HCT116 (cell line): ENCODE measurements around the gene CCDC116. TPM values are rescaled to one million over a fixed set of nuclear protein-coding genes. Genes with fewer than 3 reads are reported as not detected.

Source experiments
- ATAC-seq: fragments of 200-7000 bp; cut with Tn5 transposase; 2 replicates; pipeline ENCODE4 v1.9.1; 2020; ENCODE audit warnings: mild to moderate bottlenecking, moderate library complexity
- BruUV-seq: library from RNA; stranded (reverse); fragments of 400-500 nt; replicated peaks from 2 replicates; lab custom pipeline; 2021; lab: Mats Ljungman, UMichigan
- CTCF ChIA-PET: fragments of 300-600 bp; sonication (Branson Sonifier 250); formaldehyde crosslinking; loops from one replicate; lab custom pipeline; 2021; ENCODE audit warnings: antibody characterized with exemption; lab: Charles Lee
- POLR2A ChIA-PET: fragments of 300-600, 350-600 bp; sonication (Branson Sonifier 250); formaldehyde crosslinking; loops from one replicate; lab custom pipeline; 2021; ENCODE audit warnings: antibody characterized with exemption; lab: Charles Lee
- RAD21 ChIA-PET, 2 experiments: fragments of 300-600 bp; sonication (Branson Sonifier 250); formaldehyde crosslinking; loops; one replicate each; lab custom pipeline; 2023; ENCODE audit warnings: low total read pairs in 2 of 2; ENCODE audit not compliant: uncharacterized antibody in 2 of 2, unreplicated experiment in 2 of 2, low non-redundant PET in 1 of 2; lab: Charles Lee
- DNase-seq: peaks from one replicate; pipeline ENCODE4 v3.0.0-alpha.2; 2010; ENCODE audit warnings: low read depth, low spot score
- H2AFZ ChIP-seq: fragments of 200-600 bp; shearing (Covaris generic), sonication (generic); 2 replicates; pipeline ENCODE4 v1.6.1; 2017; ENCODE audit warnings: low read depth, mixed run types, mixed read lengths, antibody characterized with exemption, low read length; ENCODE audit not compliant: poor library complexity, severe bottlenecking
- H3K27ac ChIP-seq: 2 replicates; pipeline ENCODE4 v1.5.1; 2012; ENCODE audit warnings: low read depth, low read length
- H3K27me3 ChIP-seq: fragments of 200-600 bp; sonication (generic); 2 replicates; pipeline ENCODE4 v1.6.1; 2016; ENCODE audit warnings: mixed run types, low read length, mixed read lengths; ENCODE audit not compliant: insufficient read depth
- H3K36me3 ChIP-seq, 2 experiments: fragments of 200-500 bp in 1 of 2; fragments of 200-600 bp in 1 of 2; sonication (Bioruptor generic) in 1 of 2; sonication (generic) in 1 of 2; 2 replicates each; pipeline versions ENCODE4 v1.5.1 to v1.6.1; 2014 to 2016; ENCODE audit warnings: low read length in 2 of 2, inconsistent platforms in 1 of 2, mixed read lengths in 1 of 2, mixed run types in 1 of 2; ENCODE audit not compliant: insufficient read depth in 2 of 2, control insufficient read depth in 1 of 2
- H3K4me1 ChIP-seq, 2 experiments: fragments of 200-600 bp in 1 of 2; sonication (generic) in 1 of 2; 2 replicates each; pipeline versions ENCODE4 v1.5.1 to v1.6.1; 2012 to 2017; ENCODE audit warnings: low read length in 2 of 2, inconsistent platforms in 1 of 2, mild to moderate bottlenecking in 1 of 2, mixed read lengths in 1 of 2, mixed run types in 1 of 2, moderate library complexity in 1 of 2; ENCODE audit not compliant: insufficient read depth in 2 of 2, control insufficient read depth in 1 of 2
- H3K4me2 ChIP-seq: fragments of 200-600 bp; sonication (generic); 2 replicates; pipeline ENCODE4 v1.6.1; 2017; ENCODE audit warnings: mixed run types, low read length, mixed read lengths
- H3K4me3 ChIP-seq, 2 experiments: fragments of 200-600 bp in 1 of 2; sonication (generic) in 1 of 2; replicated peaks in 1 of 2; 2 replicates each; pipeline ENCODE4 v1.5.1; 2011 to 2016; ENCODE audit warnings: low read length in 2 of 2, control low read depth in 1 of 2, low read depth in 1 of 2, mild to moderate bottlenecking in 1 of 2, mixed read lengths in 1 of 2, mixed run types in 1 of 2
- H3K79me2 ChIP-seq: fragments of 200-600 bp; sonication (generic); 2 replicates; pipeline ENCODE4 v1.6.1; 2017; ENCODE audit warnings: mild to moderate bottlenecking, mixed run types, low read length, moderate library complexity, mixed read lengths; ENCODE audit not compliant: insufficient read depth
- H3K9ac ChIP-seq: fragments of 200-600 bp; sonication (generic); 2 replicates; pipeline ENCODE4 v1.6.1; 2016; ENCODE audit warnings: low read length, mixed read lengths
- H3K9me2 ChIP-seq: fragments of 200-600 bp; sonication (generic), shearing (Covaris generic); 2 replicates; pipeline ENCODE4 v1.6.1; 2017; ENCODE audit warnings: mixed run types, mild to moderate bottlenecking, moderate library complexity; ENCODE audit not compliant: insufficient read depth
- H3K9me3 ChIP-seq, 2 experiments: fragments of 200-500 bp in 1 of 2; fragments of 200-600 bp in 1 of 2; sonication (Bioruptor generic) in 1 of 2; sonication (generic) in 1 of 2; 2 replicates each; pipeline ENCODE4 v1.6.1; 2014 to 2017; ENCODE audit warnings: low read length in 2 of 2, mixed read lengths in 2 of 2, inconsistent platforms in 1 of 2, low read depth in 1 of 2, mild to moderate bottlenecking in 1 of 2, mixed run types in 1 of 2, moderate library complexity in 1 of 2; ENCODE audit not compliant: control insufficient read depth in 1 of 2, insufficient read depth in 1 of 2
- H4K20me1 ChIP-seq: fragments of 200-600 bp; sonication (generic), shearing (Covaris generic); 2 replicates; pipeline ENCODE4 v1.6.1; 2017; ENCODE audit warnings: mixed run types, mild to moderate bottlenecking, moderate library complexity; ENCODE audit not compliant: insufficient read depth
- EZH2 ChIP-seq: fragments of 200-600 bp; sonication (generic); IDR thresholded peaks from 2 replicates; pipeline ENCODE4 v1.6.1; 2017; ENCODE audit warnings: antibody characterized with exemption, mixed run types
- FOSL1 ChIP-seq: IDR thresholded peaks from 2 replicates; pipeline ENCODE4 v1.6.1; 2012; ENCODE audit warnings: low read depth
- JUND ChIP-seq: IDR thresholded peaks from 2 replicates; pipeline ENCODE4 v1.6.1; 2012
- MAX ChIP-seq: IDR thresholded peaks from 2 replicates; pipeline ENCODE4 v1.6.1; 2012
- POLR2A ChIP-seq: IDR thresholded peaks from 2 replicates; pipeline ENCODE4 v1.7.0; 2011; ENCODE audit warnings: borderline replicate concordance; ENCODE audit not compliant: insufficient read depth, insufficient read length; ENCODE audit errors: extremely low read depth
- RAD21 ChIP-seq: IDR thresholded peaks from 2 replicates; pipeline ENCODE4 v1.6.1; 2012; ENCODE audit warnings: low read depth, mild to moderate bottlenecking
- REST ChIP-seq: IDR thresholded peaks from 2 replicates; pipeline ENCODE4 v1.6.1; 2012; ENCODE audit warnings: low read depth
- SP1 ChIP-seq: IDR thresholded peaks from 2 replicates; pipeline ENCODE4 v1.6.1; 2012; ENCODE audit warnings: low read depth
- SRF ChIP-seq: IDR thresholded peaks from 2 replicates; pipeline ENCODE4 v1.6.1; 2012; ENCODE audit warnings: low read depth
- TCF7L2 ChIP-seq: IDR thresholded peaks from 2 replicates; pipeline ENCODE4 v1.7.0; 2011; ENCODE audit warnings: borderline replicate concordance, inconsistent platforms; ENCODE audit not compliant: insufficient read depth, insufficient read length; ENCODE audit errors: extremely low read depth
- YY1 ChIP-seq: IDR thresholded peaks from 2 replicates; pipeline ENCODE4 v1.6.1; 2011; ENCODE audit warnings: low read length, low read depth, moderate library complexity, mild to moderate bottlenecking; ENCODE audit not compliant: insufficient replicate concordance; ENCODE audit errors: extremely low read depth
- ZNF274 ChIP-seq: fragments of 200-500 bp; sonication (Bioruptor generic); IDR thresholded peaks from 2 replicates; pipeline ENCODE4 v1.6.1; 2014; ENCODE audit warnings: mild to moderate bottlenecking, low read depth, low read length, inconsistent platforms
- intact Hi-C: fragments of 100-400 bp; cut with micrococcal nuclease; formaldehyde crosslinking; loops from 2 replicates; pipeline ENCODE4 v1.10.0; 2022
- total RNA-seq: library from RNA; stranded (reverse); gene quantifications from one replicate; pipeline ENCODE4 v1.2.1, GENCODE V29; 2021; ENCODE audit not compliant: unreplicated experiment

The CCDC116 gene
- total RNA-seq, 1 experiment from 2014 or later, result 0.66 TPM

- Histone ChIP-seq H3K9ac (no peak overlapping the region), H3K79me2 (peaks cover 73% of the 10 kb centered on the region), H3K4me2 (no peak overlapping the region), H3K36me3 (peaks cover 0 to 14% of the 10 kb centered on the region in 2 experiments; a peak in 1 of 4 replicates), H3K27me3 (no peaks in the 10 kb centered on the region), H3K9me3 (no peaks in the 10 kb centered on the region), H3K4me1 (peaks cover 0 to 5% of the 10 kb centered on the region in 2 experiments; a peak in 1 of 4 replicates), H3K9me2 (no peaks in the 10 kb centered on the region), H3K27ac (no peak overlapping the region), H4K20me1 (peaks cover under 1% of the 10 kb centered on the region; the same call in 1 of the 2 replicates), H2AFZ (no peak overlapping the region), H3K4me3 (no peak overlapping the region)
- ATAC-seq (no peak), DNase-seq (no peak)
- no TSS peak for BruUV-seq
- ChIA-PET RAD21 (no interaction called here), POLR2A (interaction anchor here (0.5 kb wide), 1 partner anchor 21 kb away, joined by 3 read pairs; the partner anchor contains the start of gene SDF2L1), CTCF (no interaction called here)
- no peak for TF ChIP-seq JUND
- no peak for TF ChIP-seq RAD21
- no peak for TF ChIP-seq EZH2
- TF ChIP-seq ZNF274, result no peak
- TF ChIP-seq FOSL1, result no peak
- intact Hi-C loops, result no loop called here
These were observed 11.5 kb upstream of the CCDC116 start for GRCh38 chr22:21621025-21621424.

- Histone ChIP-seq H3K27ac (no peak overlapping the region), H3K9me3 (no peaks in the 10 kb centered on the region), H4K20me1 (no peaks in the 10 kb centered on the region), H3K79me2 (peaks cover 74% of the 10 kb centered on the region), H3K9me2 (no peaks in the 10 kb centered on the region), H3K4me3 (no peak overlapping the region), H3K36me3 (peaks cover 0 to 21% of the 10 kb centered on the region in 2 experiments; a peak in 1 of 4 replicates), H3K4me1 (peaks cover 0 to 9% of the 10 kb centered on the region in 2 experiments; a peak in 2 of 4 replicates), H3K4me2 (no peak overlapping the region), H3K27me3 (no peaks in the 10 kb centered on the region), H3K9ac (no peak overlapping the region), H2AFZ (no peak overlapping the region)
- DNase-seq, result no peak
- ChIA-PET RAD21 (no interaction called here), CTCF (interaction anchor here (1.1 to 3.2 kb wide), 2 partner anchors 20 to 24 kb away, joined by 3 to 16 read pairs; partner anchors contain the start of gene SDF2L1), POLR2A (interaction anchor here (0.9 kb wide), 1 partner anchor 20 kb away, joined by 3 read pairs; the partner anchor contains the start of gene SDF2L1)
- TSS peak; percentile 24 for BruUV-seq
- ATAC-seq, result no peak
- intact Hi-C loops, result no loop called here
- TF ChIP-seq SRF, result no peak
- no peak for TF ChIP-seq JUND
- no peak for TF ChIP-seq SP1
- no peak for TF ChIP-seq EZH2
- no peak for TF ChIP-seq REST
- TF ChIP-seq ZNF274, result no peak
- no peak for TF ChIP-seq MAX
- TF ChIP-seq POLR2A, result no peak
- no peak for TF ChIP-seq TCF7L2
- TF ChIP-seq YY1, result no peak
These were observed 10.3 kb upstream of the CCDC116 start for GRCh38 chr22:21622011-21622918.
